GM23248 (cell line): ENCODE data around the gene IL1A. TPM values are rescaled to one million over a fixed set of nuclear protein-coding genes. Genes with fewer than 3 reads are reported as not detected.

Experiments
- DNase-seq: peaks from one replicate; pipeline ENCODE4 v3.0.0-alpha.2; 2015
- H2AFZ ChIP-seq: fragments of 200-600 bp; sonication (generic); 2 replicates; pipeline ENCODE4 v1.6.1; 2016; ENCODE audit warnings: antibody characterized with exemption
- H3F3A ChIP-seq: fragments of 200-600 bp; sonication (generic); 2 replicates; pipeline ENCODE4 v1.6.1; 2016; ENCODE audit warnings: mild to moderate bottlenecking, antibody characterized with exemption, mixed run types; ENCODE audit not compliant: insufficient read depth
- H3K27ac ChIP-seq: fragments of 200-600 bp; sonication (generic); 2 replicates; pipeline ENCODE4 v1.5.1; 2016; ENCODE audit warnings: mild to moderate bottlenecking
- H3K27me3 ChIP-seq: fragments of 200-600 bp; sonication (generic); replicated peaks from 2 replicates; pipeline ENCODE4 v1.6.1; 2016; ENCODE audit warnings: mild to moderate bottlenecking; ENCODE audit not compliant: insufficient read depth
- H3K36me3 ChIP-seq: fragments of 200-600 bp; sonication (generic); 2 replicates; pipeline ENCODE4 v1.6.1; 2016; ENCODE audit warnings: low read depth, mild to moderate bottlenecking
- H3K4me1 ChIP-seq: fragments of 200-600 bp; sonication (generic); 2 replicates; pipeline ENCODE4 v1.6.1; 2016; ENCODE audit warnings: mild to moderate bottlenecking; ENCODE audit not compliant: insufficient read depth
- H3K4me2 ChIP-seq: fragments of 200-600 bp; sonication (generic); one replicate; pipeline ENCODE4 v1.6.1; 2016; ENCODE audit warnings: mild to moderate bottlenecking; ENCODE audit not compliant: unreplicated experiment
- H3K4me3 ChIP-seq: fragments of 200-600 bp; sonication (generic); 2 replicates; pipeline ENCODE4 v1.5.1; 2016; ENCODE audit warnings: mild to moderate bottlenecking
- H3K79me2 ChIP-seq: fragments of 200-600 bp; sonication (generic); 2 replicates; pipeline ENCODE4 v1.6.1; 2016; ENCODE audit warnings: mild to moderate bottlenecking; ENCODE audit not compliant: insufficient read depth
- H3K9ac ChIP-seq: fragments of 200-600 bp; sonication (generic); 2 replicates; pipeline ENCODE4 v1.6.1; 2016; ENCODE audit warnings: mild to moderate bottlenecking
- H3K9me2 ChIP-seq: fragments of 200-600 bp; sonication (generic); 2 replicates; pipeline ENCODE4 v1.6.1; 2016; ENCODE audit warnings: mixed run types, mild to moderate bottlenecking, moderate library complexity; ENCODE audit not compliant: insufficient read depth
- H3K9me3 ChIP-seq: fragments of 200-600 bp; sonication (generic); one replicate; pipeline ENCODE4 v1.6.1; 2017; ENCODE audit warnings: low read depth
- H4K20me1 ChIP-seq: fragments of 200-600 bp; sonication (generic); 2 replicates; pipeline ENCODE4 v1.6.0; 2016; ENCODE audit not compliant: insufficient read depth
- EZH2 ChIP-seq: fragments of 200-600 bp; sonication (generic); IDR thresholded peaks from 2 replicates; pipeline ENCODE4 v1.6.1; 2018; ENCODE audit warnings: antibody characterized with exemption, mild to moderate bottlenecking; ENCODE audit not compliant: insufficient read depth, poor library complexity, severe bottlenecking
- EZH2phosphoT487 ChIP-seq: fragments of 200-600 bp; sonication (generic); IDR thresholded peaks from 2 replicates; pipeline ENCODE4 v1.6.1; 2018; ENCODE audit warnings: antibody characterized with exemption, moderate library complexity, mild to moderate bottlenecking, low read depth; ENCODE audit not compliant: insufficient read depth
- WGBS, 2 experiments: methylation state at CpG; one replicate each; pipeline ENCODE4 v1.1.6; 2015 to 2017; ENCODE audit warnings: low lambda C conversion rate in 2 of 2, low coverage in 1 of 2; ENCODE audit errors: missing lambda C conversion rate in 2 of 2; 5-methylcytosine and 5-hydroxymethylcytosine counted together
- in situ Hi-C: fragments of 300-500 bp; cut with MboI; formaldehyde crosslinking; loops from 2 replicates; pipeline ENCODE4 v1.15.0; 2020
- polyA plus RNA-seq: library from polyadenylated mRNA; unstranded; fragments of >200 nt; fragmentation: Nextera tagmentation; extraction: Ambion mirVana; gene quantifications from 2 replicates; pipeline ENCODE4 v1.2.1, GENCODE V29; 2016
- total RNA-seq: library from RNA; depleted of rRNA; stranded (reverse); fragments of >200 nt; shearing (Covaris generic); gene quantifications from 2 replicates; pipeline ENCODE4 v1.2.3, GENCODE V29; 2014

Gene IL1A
- total and polyA plus RNA-seq, 2 experiments from 2014 or later = 0.54 TPM; not detected in 1

- TF ChIP-seq EZH2 (no peak), EZH2phosphoT487 (no peak)
- no peaks in the 10 kb centered on the region for H4K20me1 ChIP-seq
- no peak overlapping the region for H3K9ac ChIP-seq
- in situ Hi-C loops = no loop called here
- 78 to 83% methylated on average over 2 of the region's 2 CpGs for WGBS, 2 experiments
- H3K4me2 ChIP-seq = no peak overlapping the region
- H3K9me3 ChIP-seq = no peaks in the 10 kb centered on the region
- H3K79me2 ChIP-seq = no peaks in the 10 kb centered on the region
- H3K27me3 ChIP-seq = no peaks in the 10 kb centered on the region
- peaks cover 16% of the 10 kb centered on the region for H3F3A ChIP-seq
- H3K4me3 ChIP-seq = no peak overlapping the region
- H3K27ac ChIP-seq = no peak overlapping the region
- H3K9me2 ChIP-seq = no peaks in the 10 kb centered on the region
- no peak overlapping the region for H2AFZ ChIP-seq
- no peaks in the 10 kb centered on the region for H3K36me3 ChIP-seq
- peaks cover 8% of the 10 kb centered on the region for H3K4me1 ChIP-seq
- peak; percentile 27 for DNase-seq
Observed at GRCh38 chr2:112825706-112826105, 41.4 kb upstream of the IL1A start.

GRCh38 chr2:112824694-112825085, 40.4 kb upstream of the IL1A start:
- peaks cover 8% of the 10 kb centered on the region for H3K4me1 ChIP-seq
- no peaks in the 10 kb centered on the region for H3K27me3 ChIP-seq
- DNase-seq = peak; percentile 47
- peaks cover 16% of the 10 kb centered on the region for H3F3A ChIP-seq
- H3K9me3 ChIP-seq = no peaks in the 10 kb centered on the region
- in situ Hi-C loops = no loop called here
- TF ChIP-seq EZH2phosphoT487 = no peak
- no peak for TF ChIP-seq EZH2
- peak overlapping the region; percentile 18 for H3K27ac ChIP-seq
- no peak overlapping the region for H3K9ac ChIP-seq
- peak overlapping the region; percentile 24 for H3K4me2 ChIP-seq
- no peaks in the 10 kb centered on the region for H4K20me1 ChIP-seq
- no peak overlapping the region for H2AFZ ChIP-seq
- no peaks in the 10 kb centered on the region for H3K79me2 ChIP-seq
- H3K4me3 ChIP-seq = no peak overlapping the region
- no peaks in the 10 kb centered on the region for H3K36me3 ChIP-seq
- no peaks in the 10 kb centered on the region for H3K9me2 ChIP-seq

- Histone ChIP-seq H3K9ac (no peak overlapping the region), H3K79me2 (no peaks in the 10 kb centered on the region), H3K4me3 (no peak overlapping the region), H2AFZ (no peak overlapping the region), H3K9me2 (no peaks in the 10 kb centered on the region), H3K9me3 (no peaks in the 10 kb centered on the region), H3K36me3 (no peaks in the 10 kb centered on the region), H3K4me1 (peaks cover 8% of the 10 kb centered on the region), H3K4me2 (no peak overlapping the region), H3F3A (peaks cover 16% of the 10 kb centered on the region), H4K20me1 (no peaks in the 10 kb centered on the region), H3K27me3 (no peaks in the 10 kb centered on the region), H3K27ac (no peak overlapping the region)
- no peak for DNase-seq
- in situ Hi-C loops = no loop called here
- TF ChIP-seq EZH2 (no peak), EZH2phosphoT487 (no peak)
- 76 to 87% methylated on average over 4 of the region's 4 CpGs for whole genome bisulfite sequencing, 2 experiments
Observed at GRCh38 chr2:112821682-112822081, 37.4 kb upstream of the IL1A start.

- TF ChIP-seq EZH2 = no peak
- TF ChIP-seq EZH2phosphoT487 = no peak
- no peaks in the 10 kb centered on the region for H3K9me3 ChIP-seq
- in situ Hi-C loops = no loop called here
Observed at GRCh38 chr2:112821142-112821541, 36.8 kb upstream of the IL1A start.

GRCh38 chr2:112820343-112820742, 36.0 kb upstream of the IL1A start:
- in situ Hi-C loops = no loop called here
- Histone ChIP-seq H3K4me1 (peaks cover 8% of the 10 kb centered on the region), H3K27me3 (no peaks in the 10 kb centered on the region), H3K36me3 (no peaks in the 10 kb centered on the region), H3K4me2 (no peak overlapping the region), H3K9ac (no peak overlapping the region), H3F3A (peaks cover 15% of the 10 kb centered on the region), H4K20me1 (no peaks in the 10 kb centered on the region), H2AFZ (no peak overlapping the region), H3K9me2 (no peaks in the 10 kb centered on the region), H3K4me3 (no peak overlapping the region), H3K9me3 (no peaks in the 10 kb centered on the region), H3K79me2 (no peaks in the 10 kb centered on the region), H3K27ac (no peak overlapping the region)
- TF ChIP-seq EZH2 (no peak), EZH2phosphoT487 (no peak)
- no peak for DNase-seq

More at GRCh38 chr2:112821142-112821541, 36.8 kb upstream of the IL1A start:
- no peaks in the 10 kb centered on the region for H3K36me3 ChIP-seq
- H3K27ac ChIP-seq = no peak overlapping the region
- H3K9ac ChIP-seq = no peak overlapping the region
- no peaks in the 10 kb centered on the region for H3K9me2 ChIP-seq
- H3K4me1 ChIP-seq = peaks cover 8% of the 10 kb centered on the region
- no peak overlapping the region for H2AFZ ChIP-seq
- H3F3A ChIP-seq = peaks cover 16% of the 10 kb centered on the region
- 47 to 56% methylated on average over 5 of the region's 5 CpGs for WGBS, 2 experiments
- DNase-seq = no peak
- no peak overlapping the region for H3K4me3 ChIP-seq
- no peaks in the 10 kb centered on the region for H3K27me3 ChIP-seq
- no peak overlapping the region for H3K4me2 ChIP-seq
- H4K20me1 ChIP-seq = no peaks in the 10 kb centered on the region
- H3K79me2 ChIP-seq = no peaks in the 10 kb centered on the region
